Esophagus squamous epithelium (tissue), 4 donors: Measurements from ENCODE around the gene RWDD1.

Experiments
- POLR2A ChIP-seq, 4 donors: fragments of 450-650 bp; IDR thresholded peaks; one replicate each; pipeline ENCODE4 v1.6.1; 2017; ENCODE audit warnings: antibody characterized with exemption in 4 of 4, mild to moderate bottlenecking in 4 of 4, moderate library complexity in 3 of 4
- TF ChIP-seq, protein P1 (sequence below), 6 experiments: fragments of 450-650 bp in 4 of 6; fragments of 200-600 bp in 2 of 6; sonication (generic) in 2 of 6; IDR thresholded peaks; one replicate each; pipeline ENCODE4 v1.5.1; 2016 to 2019; ENCODE audit warnings: antibody characterized with exemption in 6 of 6, mild to moderate bottlenecking in 4 of 6, moderate library complexity in 4 of 6

GRCh38 chr6:116624036-116624805 lies 52.9 kb downstream of the RWDD1 start:
- TF ChIP-seq, protein P1, sequence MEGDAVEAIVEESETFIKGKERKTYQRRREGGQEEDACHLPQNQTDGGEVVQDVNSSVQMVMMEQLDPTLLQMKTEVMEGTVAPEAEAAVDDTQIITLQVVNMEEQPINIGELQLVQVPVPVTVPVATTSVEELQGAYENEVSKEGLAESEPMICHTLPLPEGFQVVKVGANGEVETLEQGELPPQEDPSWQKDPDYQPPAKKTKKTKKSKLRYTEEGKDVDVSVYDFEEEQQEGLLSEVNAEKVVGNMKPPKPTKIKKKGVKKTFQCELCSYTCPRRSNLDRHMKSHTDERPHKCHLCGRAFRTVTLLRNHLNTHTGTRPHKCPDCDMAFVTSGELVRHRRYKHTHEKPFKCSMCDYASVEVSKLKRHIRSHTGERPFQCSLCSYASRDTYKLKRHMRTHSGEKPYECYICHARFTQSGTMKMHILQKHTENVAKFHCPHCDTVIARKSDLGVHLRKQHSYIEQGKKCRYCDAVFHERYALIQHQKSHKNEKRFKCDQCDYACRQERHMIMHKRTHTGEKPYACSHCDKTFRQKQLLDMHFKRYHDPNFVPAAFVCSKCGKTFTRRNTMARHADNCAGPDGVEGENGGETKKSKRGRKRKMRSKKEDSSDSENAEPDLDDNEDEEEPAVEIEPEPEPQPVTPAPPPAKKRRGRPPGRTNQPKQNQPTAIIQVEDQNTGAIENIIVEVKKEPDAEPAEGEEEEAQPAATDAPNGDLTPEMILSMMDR (IDR thresholded peaks at IDR 0.05), result no peak
- no peak for TF ChIP-seq POLR2A (IDR thresholded peaks at IDR 0.05)
